22Rv1 (cell line): ENCODE data around the gene ZNF611.

Experiments
- ZFX ChIP-seq: fragments of 450-650 bp; IDR thresholded peaks from 2 replicates; pipeline ENCODE4 v1.6.1; 2017; ENCODE audit warnings: antibody characterized with exemption, borderline replicate concordance
- TF ChIP-seq, protein P1 (sequence below): fragments of 450-650 bp; IDR thresholded peaks from 2 replicates; pipeline ENCODE4 v1.5.1; 2017; ENCODE audit warnings: mild to moderate bottlenecking

DNA sequence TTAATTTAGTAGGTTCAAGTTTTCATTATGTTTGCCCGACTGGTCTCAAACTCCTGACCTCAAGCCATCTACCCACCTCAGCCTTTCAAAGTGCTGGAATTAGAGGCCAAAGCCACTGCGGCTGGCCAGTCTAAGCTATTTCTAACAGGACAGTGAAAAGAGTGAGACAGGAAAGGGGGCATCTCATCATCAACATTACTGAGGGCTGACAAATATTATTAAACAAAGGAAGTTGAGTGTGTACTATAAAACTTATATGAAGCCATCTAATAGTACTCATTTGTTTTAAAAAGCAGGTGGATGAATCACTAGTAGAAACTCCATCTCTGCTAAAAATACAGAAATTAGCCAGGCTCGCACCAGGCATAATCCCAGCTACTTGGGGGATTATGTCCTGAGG, 24.3 kb downstream of the ZNF611 start:
- TF ChIP-seq, protein P1, sequence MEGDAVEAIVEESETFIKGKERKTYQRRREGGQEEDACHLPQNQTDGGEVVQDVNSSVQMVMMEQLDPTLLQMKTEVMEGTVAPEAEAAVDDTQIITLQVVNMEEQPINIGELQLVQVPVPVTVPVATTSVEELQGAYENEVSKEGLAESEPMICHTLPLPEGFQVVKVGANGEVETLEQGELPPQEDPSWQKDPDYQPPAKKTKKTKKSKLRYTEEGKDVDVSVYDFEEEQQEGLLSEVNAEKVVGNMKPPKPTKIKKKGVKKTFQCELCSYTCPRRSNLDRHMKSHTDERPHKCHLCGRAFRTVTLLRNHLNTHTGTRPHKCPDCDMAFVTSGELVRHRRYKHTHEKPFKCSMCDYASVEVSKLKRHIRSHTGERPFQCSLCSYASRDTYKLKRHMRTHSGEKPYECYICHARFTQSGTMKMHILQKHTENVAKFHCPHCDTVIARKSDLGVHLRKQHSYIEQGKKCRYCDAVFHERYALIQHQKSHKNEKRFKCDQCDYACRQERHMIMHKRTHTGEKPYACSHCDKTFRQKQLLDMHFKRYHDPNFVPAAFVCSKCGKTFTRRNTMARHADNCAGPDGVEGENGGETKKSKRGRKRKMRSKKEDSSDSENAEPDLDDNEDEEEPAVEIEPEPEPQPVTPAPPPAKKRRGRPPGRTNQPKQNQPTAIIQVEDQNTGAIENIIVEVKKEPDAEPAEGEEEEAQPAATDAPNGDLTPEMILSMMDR = no peak
- no peak for TF ChIP-seq ZFX
